Suprapubic skin (tissue), 3 donors: ENCODE data around the gene ARMH3.

Experiments used
- POLR2A ChIP-seq, 2 donors: fragments of 450-650 bp; IDR thresholded peaks; one replicate each; pipeline ENCODE4 v1.6.1; 2017; ENCODE audit warnings: antibody characterized with exemption in 2 of 2, mild to moderate bottlenecking in 2 of 2, moderate library complexity in 2 of 2
- TF ChIP-seq, protein P1 (sequence below), 2 donors: fragments of 200-600 bp in 1 of 2; fragments of 450-650 bp in 1 of 2; sonication (generic) in 1 of 2; IDR thresholded peaks; one replicate each; pipeline ENCODE4 v1.5.1; 2016 to 2019; ENCODE audit warnings: antibody characterized with exemption in 2 of 2, mild to moderate bottlenecking in 1 of 2, moderate library complexity in 1 of 2

DNA sequence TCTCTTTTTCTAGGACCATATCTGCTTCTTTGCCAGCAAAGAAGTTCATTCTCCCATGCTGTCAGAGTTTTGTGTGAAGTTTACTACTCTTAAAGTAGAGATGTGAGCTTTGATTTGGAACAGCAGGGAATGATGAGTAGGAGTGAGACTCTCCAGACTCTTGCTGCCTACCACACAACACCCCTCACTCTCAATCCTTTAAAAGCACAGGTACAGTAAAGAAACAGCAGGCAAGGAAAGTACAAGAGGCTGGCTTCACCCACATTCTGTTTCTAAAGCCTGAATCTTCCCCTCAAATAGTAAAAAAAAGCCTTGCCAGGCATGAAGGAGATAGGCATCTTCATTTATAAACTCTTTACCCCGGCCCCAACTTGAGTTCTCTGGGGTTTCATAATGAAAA is 97.3 kb downstream of the ARMH3 start:
- TF ChIP-seq POLR2A (IDR thresholded peaks at IDR 0.05), result no peak
- TF ChIP-seq, protein P1, sequence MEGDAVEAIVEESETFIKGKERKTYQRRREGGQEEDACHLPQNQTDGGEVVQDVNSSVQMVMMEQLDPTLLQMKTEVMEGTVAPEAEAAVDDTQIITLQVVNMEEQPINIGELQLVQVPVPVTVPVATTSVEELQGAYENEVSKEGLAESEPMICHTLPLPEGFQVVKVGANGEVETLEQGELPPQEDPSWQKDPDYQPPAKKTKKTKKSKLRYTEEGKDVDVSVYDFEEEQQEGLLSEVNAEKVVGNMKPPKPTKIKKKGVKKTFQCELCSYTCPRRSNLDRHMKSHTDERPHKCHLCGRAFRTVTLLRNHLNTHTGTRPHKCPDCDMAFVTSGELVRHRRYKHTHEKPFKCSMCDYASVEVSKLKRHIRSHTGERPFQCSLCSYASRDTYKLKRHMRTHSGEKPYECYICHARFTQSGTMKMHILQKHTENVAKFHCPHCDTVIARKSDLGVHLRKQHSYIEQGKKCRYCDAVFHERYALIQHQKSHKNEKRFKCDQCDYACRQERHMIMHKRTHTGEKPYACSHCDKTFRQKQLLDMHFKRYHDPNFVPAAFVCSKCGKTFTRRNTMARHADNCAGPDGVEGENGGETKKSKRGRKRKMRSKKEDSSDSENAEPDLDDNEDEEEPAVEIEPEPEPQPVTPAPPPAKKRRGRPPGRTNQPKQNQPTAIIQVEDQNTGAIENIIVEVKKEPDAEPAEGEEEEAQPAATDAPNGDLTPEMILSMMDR (IDR thresholded peaks at IDR 0.05), result no peak
